Stomach (tissue), 9 donors: ENCODE measurements around the gene USP46. TPM values are rescaled to one million over a fixed set of nuclear protein-coding genes. Genes with fewer than 3 reads are reported as not detected.

ENCODE experiments used
- DNase-seq, 2 donors: peaks; one replicate each; pipeline versions ENCODE4 v3.0.0 to v3.0.0-alpha.2; 2013 to 2019
- H3K27ac ChIP-seq, 5 donors: fragments of 200-600 bp in 4 of 5; sonication (generic) in 4 of 5; one replicate each; pipeline ENCODE4 v1.5.1; 2013 to 2019; ENCODE audit warnings: mild to moderate bottlenecking in 1 of 5, moderate library complexity in 1 of 5
- H3K27me3 ChIP-seq, 3 donors: fragments of 200-600 bp; sonication (generic); one replicate each; pipeline ENCODE4 v1.5.1; 2017 to 2019; ENCODE audit warnings: mixed run types in 1 of 3
- H3K36me3 ChIP-seq, 4 donors: fragments of 200-600 bp; sonication (generic); 1 replicate in 3 of 4; 2 replicates in 1 of 4; pipeline ENCODE4 v1.5.1; 2016 to 2019
- H3K4me1 ChIP-seq, 4 donors: fragments of 200-600 bp; sonication (generic); one replicate each; pipeline ENCODE4 v1.5.1; 2016 to 2019
- H3K4me3 ChIP-seq, 4 donors: fragments of 200-600 bp; sonication (generic) in 3 of 4; one replicate each; pipeline ENCODE4 v1.5.1; 2016 to 2019; ENCODE audit warnings: mild to moderate bottlenecking in 1 of 4
- H3K9me3 ChIP-seq, 4 donors: fragments of 200-600 bp; sonication (generic); one replicate each; pipeline ENCODE4 v1.5.1; 2016 to 2019
- EP300 ChIP-seq: sonication (generic); formaldehyde crosslinking; IDR thresholded peaks from one replicate; pipeline ENCODE4 v1.6.1; 2017; ENCODE audit warnings: antibody characterized with exemption
- POLR2A ChIP-seq, 4 donors: fragments of 450-650 bp; IDR thresholded peaks; one replicate each; pipeline ENCODE4 v1.6.1; 2016; ENCODE audit warnings: antibody characterized with exemption in 4 of 4, control low read depth in 2 of 4, mild to moderate bottlenecking in 1 of 4, moderate library complexity in 1 of 4
- POLR2AphosphoS5 ChIP-seq, 3 donors: sonication (generic); formaldehyde crosslinking; IDR thresholded peaks; one replicate each; pipeline ENCODE4 v1.6.1; 2016; ENCODE audit warnings: antibody characterized with exemption in 3 of 3
- WGBS, 5 donors: extraction: QIAGEN DNeasy Blood & Tissue Kit in 3 of 5; methylation state at CpG; one replicate each; pipeline versions ENCODE4 v1.1.5 to v1.1.7; 2013 to 2018; 5-methylcytosine and 5-hydroxymethylcytosine counted together
- intact Hi-C: fragments of 100-400 bp; cut with DNase I; formaldehyde crosslinking; loops from one replicate; pipeline ENCODE4 v1.15.1; 2023; ENCODE audit warnings: low total_unique reads
- polyA plus RNA-seq, 3 donors: library from polyadenylated mRNA; stranded (reverse); fragments of 200-250 nt; gene quantifications; one replicate each; pipeline ENCODE4 v1.2.3, GENCODE V29; 2013
- total RNA-seq, 5 donors: library from RNA; depleted of rRNA; stranded (reverse); fragments of >200 nt; gene quantifications; one replicate each; pipeline versions ENCODE4 v1.1.0 to v1.2.3, GENCODE V29; 2014 to 2016
- TF ChIP-seq, protein P1 (sequence below), 7 experiments: fragments of 450-650 bp in 4 of 7; fragments of 200-600 bp in 3 of 7; sonication (generic) in 3 of 7; IDR thresholded peaks; one replicate each; pipeline ENCODE4 v1.5.1; 2016 to 2019; ENCODE audit warnings: antibody characterized with exemption in 7 of 7, control low read depth in 2 of 7, mild to moderate bottlenecking in 1 of 7
- donor health status: healthy with polysubstance abuse.
- donor health status: Bipolar disorder and iron deficiency.
- donor health status: healthy.

The USP46 gene
- total and polyA plus RNA-seq, 8 donors, result 2.7 to 36.5 (median 7.0) TPM

DNA sequence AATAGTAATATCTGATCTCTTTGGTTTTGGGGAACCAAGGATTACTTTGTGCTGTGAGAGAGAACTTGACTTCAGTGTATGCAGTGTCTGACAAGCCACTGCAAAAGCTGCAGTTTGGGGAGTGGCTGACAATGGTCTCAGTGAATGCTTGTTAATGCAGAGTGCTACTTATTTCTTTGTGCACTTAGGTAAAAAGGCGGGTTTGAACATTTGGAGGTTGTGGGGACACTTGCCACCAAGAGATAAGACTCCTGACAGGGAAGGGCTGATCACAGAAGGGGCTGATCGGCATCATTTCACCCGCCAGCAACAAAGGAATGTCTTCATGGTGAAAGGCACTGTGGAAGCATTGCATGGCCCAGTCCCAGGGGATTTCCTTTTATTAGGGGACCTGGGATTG, 28.6 kb upstream of the USP46 start:
- intact Hi-C loops, result no loop called here
- DNase-seq, result no peak
- H3K4me3 ChIP-seq, result no peak overlapping the region
- H3K27ac ChIP-seq, result no peak overlapping the region
- H3K36me3 ChIP-seq, result no peaks in the 10 kb centered on the region
- H3K9me3 ChIP-seq, result peaks cover 0 to 4% (median 0%) of the 10 kb centered on the region in 4 donors
- no peak for TF ChIP-seq EP300
- TF ChIP-seq, protein P1, sequence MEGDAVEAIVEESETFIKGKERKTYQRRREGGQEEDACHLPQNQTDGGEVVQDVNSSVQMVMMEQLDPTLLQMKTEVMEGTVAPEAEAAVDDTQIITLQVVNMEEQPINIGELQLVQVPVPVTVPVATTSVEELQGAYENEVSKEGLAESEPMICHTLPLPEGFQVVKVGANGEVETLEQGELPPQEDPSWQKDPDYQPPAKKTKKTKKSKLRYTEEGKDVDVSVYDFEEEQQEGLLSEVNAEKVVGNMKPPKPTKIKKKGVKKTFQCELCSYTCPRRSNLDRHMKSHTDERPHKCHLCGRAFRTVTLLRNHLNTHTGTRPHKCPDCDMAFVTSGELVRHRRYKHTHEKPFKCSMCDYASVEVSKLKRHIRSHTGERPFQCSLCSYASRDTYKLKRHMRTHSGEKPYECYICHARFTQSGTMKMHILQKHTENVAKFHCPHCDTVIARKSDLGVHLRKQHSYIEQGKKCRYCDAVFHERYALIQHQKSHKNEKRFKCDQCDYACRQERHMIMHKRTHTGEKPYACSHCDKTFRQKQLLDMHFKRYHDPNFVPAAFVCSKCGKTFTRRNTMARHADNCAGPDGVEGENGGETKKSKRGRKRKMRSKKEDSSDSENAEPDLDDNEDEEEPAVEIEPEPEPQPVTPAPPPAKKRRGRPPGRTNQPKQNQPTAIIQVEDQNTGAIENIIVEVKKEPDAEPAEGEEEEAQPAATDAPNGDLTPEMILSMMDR (IDR thresholded peaks at IDR 0.05), result no peak
- WGBS, 5 donors, result 77 to 94% (median 88%) methylated on average over 3 of the region's 3 CpGs
- H3K4me1 ChIP-seq, result no peaks in the 10 kb centered on the region
- no peaks in the 10 kb centered on the region for H3K27me3 ChIP-seq

DNA sequence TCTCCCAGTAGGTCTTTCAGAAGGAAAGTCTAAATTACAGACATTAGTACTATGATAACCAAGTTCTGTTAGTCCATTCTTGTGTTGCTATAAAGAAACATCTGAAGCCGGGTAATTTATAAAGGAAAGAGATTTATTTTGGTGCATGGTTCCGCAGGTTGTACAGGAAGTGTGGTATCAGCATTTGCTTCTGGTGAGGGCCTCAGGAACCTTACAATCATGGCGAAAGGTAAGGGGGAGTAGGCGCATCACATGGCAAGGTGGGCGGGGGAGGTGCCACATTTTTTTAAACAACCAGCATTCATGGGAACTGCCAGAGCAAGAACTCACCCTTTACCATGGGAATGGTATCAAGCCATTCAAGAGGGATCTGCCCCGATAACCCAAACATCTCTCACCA, 26.2 kb upstream of the USP46 start:
- 89 to 96% (median 95%) methylated on average over 6 of the region's 6 CpGs for WGBS, 5 donors
- H3K27ac ChIP-seq, result no peak overlapping the region
- TF ChIP-seq EP300 (no peak), POLR2A (IDR thresholded peaks at IDR 0.05) (no peak), POLR2AphosphoS5 (IDR thresholded peaks at IDR 0.05) (no peak)
- TF ChIP-seq, protein P1 (IDR thresholded peaks at IDR 0.05), result no peak

DNA sequence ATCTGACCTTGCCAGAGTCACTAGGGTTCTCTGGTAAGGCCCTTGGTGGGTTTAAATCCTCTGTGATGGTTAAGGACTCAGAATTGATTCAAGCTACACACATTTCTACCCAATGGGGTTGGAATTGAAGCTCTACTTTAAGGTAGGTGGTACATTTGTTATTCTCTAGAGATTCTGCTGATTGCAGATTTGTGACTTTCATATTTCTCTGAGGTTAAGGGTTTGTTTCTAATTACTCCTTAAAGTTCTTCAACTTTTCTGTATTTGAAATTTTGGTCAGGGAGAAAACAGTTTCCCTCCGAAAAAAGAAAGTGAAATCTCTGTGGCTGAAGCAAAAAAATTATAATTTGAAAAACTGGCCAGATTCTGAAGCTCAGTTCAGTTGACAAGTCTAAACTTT, 25.8 kb upstream of the USP46 start:
- Histone ChIP-seq H3K27ac (no peak overlapping the region), H3K27me3 (no peaks in the 10 kb centered on the region), H3K4me3 (no peak overlapping the region), H3K36me3 (no peaks in the 10 kb centered on the region), H3K9me3 (no peaks in the 10 kb centered on the region), H3K4me1 (no peaks in the 10 kb centered on the region)
- 78 to 94% (median 87%) methylated on average over 1 of the region's 1 CpG for WGBS, 5 donors
- intact Hi-C loops, result no loop called here
- TF ChIP-seq POLR2AphosphoS5 (IDR thresholded peaks at IDR 0.05) (no peak), EP300 (no peak), POLR2A (IDR thresholded peaks at IDR 0.05) (no peak)
- TF ChIP-seq, protein P1 (IDR thresholded peaks at IDR 0.05), result no peak
- no peak for DNase-seq

More for the DNA sequence above, 26.2 kb upstream of the USP46 start:
- Histone ChIP-seq H3K9me3 (no peaks in the 10 kb centered on the region), H3K4me1 (no peaks in the 10 kb centered on the region), H3K36me3 (no peaks in the 10 kb centered on the region), H3K27me3 (no peaks in the 10 kb centered on the region), H3K4me3 (no peak overlapping the region)
- no peak for DNase-seq
- intact Hi-C loops, result no loop called here

DNA sequence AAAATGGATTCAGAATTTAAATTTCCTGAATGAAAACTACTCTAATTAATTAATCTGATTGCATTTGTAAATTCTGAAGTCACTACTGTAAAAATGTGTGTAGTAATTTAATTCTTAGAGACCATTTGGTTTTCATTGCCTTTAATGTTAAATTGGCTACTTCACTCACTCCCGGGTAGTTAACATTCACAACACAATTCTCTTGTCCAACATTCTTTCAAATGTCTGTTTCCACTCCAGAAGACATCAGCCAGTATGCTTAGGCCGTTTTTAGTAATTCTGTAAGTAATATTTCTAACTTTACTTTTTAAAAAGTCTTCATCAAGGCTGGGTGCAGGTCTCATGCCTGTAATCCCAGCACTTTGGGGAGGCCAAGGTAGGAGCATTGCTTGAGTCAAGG, 21.3 kb upstream of the USP46 start:
- Histone ChIP-seq H3K27me3 (no peaks in the 10 kb centered on the region), H3K27ac (no peak overlapping the region), H3K9me3 (no peaks in the 10 kb centered on the region), H3K4me3 (no peak overlapping the region), H3K36me3 (no peaks in the 10 kb centered on the region), H3K4me1 (no peaks in the 10 kb centered on the region)
- intact Hi-C loops, result no loop called here
- DNase-seq, result no peak
- WGBS, 5 donors, result 70 to 82% (median 77%) methylated on average over 2 of the region's 2 CpGs
- TF ChIP-seq, protein P1 (IDR thresholded peaks at IDR 0.05), result no peak
- no peak for TF ChIP-seq POLR2A (IDR thresholded peaks at IDR 0.05)
- no peak for TF ChIP-seq EP300
- no peak for TF ChIP-seq POLR2AphosphoS5 (IDR thresholded peaks at IDR 0.05)
